Breast epithelium (tissue), 3 donors: ENCODE results near the gene HDGFL1.

Experiments
- POLR2A ChIP-seq: fragments of 450-650 bp; IDR thresholded peaks from one replicate; pipeline ENCODE4 v1.6.1; 2016; ENCODE audit warnings: antibody characterized with exemption, mild to moderate bottlenecking, moderate library complexity
- TF ChIP-seq, protein P1 (sequence below), 3 donors: fragments of 450-650 bp; IDR thresholded peaks; one replicate each; pipeline ENCODE4 v1.5.1; 2016 to 2017; ENCODE audit warnings: antibody characterized with exemption in 3 of 3, mild to moderate bottlenecking in 3 of 3, moderate library complexity in 3 of 3

DNA sequence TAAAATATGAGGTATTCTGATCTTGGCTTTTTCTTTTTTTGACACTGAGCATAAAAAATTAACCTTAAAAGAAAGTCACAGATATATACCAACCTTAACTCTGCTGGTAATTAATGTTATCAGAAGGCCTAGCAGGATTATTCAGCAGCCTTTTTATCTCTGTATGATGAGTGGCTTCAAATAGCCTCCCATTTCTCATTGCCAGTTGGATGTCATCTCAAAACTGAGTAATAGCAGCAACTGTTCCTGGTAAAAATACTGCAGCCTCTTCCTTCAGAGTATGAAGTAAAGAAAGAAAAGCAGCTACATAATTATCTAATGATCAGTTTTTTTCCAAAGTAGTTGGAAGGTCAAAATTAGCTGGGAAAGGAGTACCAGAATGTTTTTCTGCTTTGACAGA, 24.9 kb upstream of the HDGFL1 start:
- TF ChIP-seq, protein P1, sequence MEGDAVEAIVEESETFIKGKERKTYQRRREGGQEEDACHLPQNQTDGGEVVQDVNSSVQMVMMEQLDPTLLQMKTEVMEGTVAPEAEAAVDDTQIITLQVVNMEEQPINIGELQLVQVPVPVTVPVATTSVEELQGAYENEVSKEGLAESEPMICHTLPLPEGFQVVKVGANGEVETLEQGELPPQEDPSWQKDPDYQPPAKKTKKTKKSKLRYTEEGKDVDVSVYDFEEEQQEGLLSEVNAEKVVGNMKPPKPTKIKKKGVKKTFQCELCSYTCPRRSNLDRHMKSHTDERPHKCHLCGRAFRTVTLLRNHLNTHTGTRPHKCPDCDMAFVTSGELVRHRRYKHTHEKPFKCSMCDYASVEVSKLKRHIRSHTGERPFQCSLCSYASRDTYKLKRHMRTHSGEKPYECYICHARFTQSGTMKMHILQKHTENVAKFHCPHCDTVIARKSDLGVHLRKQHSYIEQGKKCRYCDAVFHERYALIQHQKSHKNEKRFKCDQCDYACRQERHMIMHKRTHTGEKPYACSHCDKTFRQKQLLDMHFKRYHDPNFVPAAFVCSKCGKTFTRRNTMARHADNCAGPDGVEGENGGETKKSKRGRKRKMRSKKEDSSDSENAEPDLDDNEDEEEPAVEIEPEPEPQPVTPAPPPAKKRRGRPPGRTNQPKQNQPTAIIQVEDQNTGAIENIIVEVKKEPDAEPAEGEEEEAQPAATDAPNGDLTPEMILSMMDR (IDR thresholded peaks at IDR 0.05), result no peak
- TF ChIP-seq POLR2A, result no peak
